Erythroblast (primary cell): ENCODE measurements around the gene LINGO1.

Experiments used
- GATA1 ChIP-seq: IDR thresholded peaks from 2 replicates; pipeline ENCODE4 v1.6.1; 2011; ENCODE audit warnings: low read depth, mild to moderate bottlenecking, control low read depth, low read length, moderate library complexity
- POLR2A ChIP-seq: IDR thresholded peaks from 2 replicates; pipeline ENCODE4 v1.6.1; 2011; ENCODE audit warnings: mild to moderate bottlenecking, low read length

- TF ChIP-seq POLR2A (no peak), GATA1 (no peak)
Observed at GRCh38 chr15:77614251-77614806, 18.4 kb downstream of the LINGO1 start.
